ENCODE measurements around the gene DLGAP1.

DLGAP1 gene

GRCh38 chr18:4181086-4181485, 274.0 kb downstream of the DLGAP1 start:
- H3K9me3 Mint-ChIP-seq, result peaks cover 0 to 2% of the 10 kb centered on the region in 2 donors
- ATAC-seq (replicated peaks), result no peak
- DNase-seq, result no peak
- H3K4me1 Mint-ChIP-seq, result no peaks in the 10 kb centered on the region
- H3K27ac Mint-ChIP-seq, result no peak overlapping the region
- no peaks in the 10 kb centered on the region for H3K27me3 Mint-ChIP-seq
- H3K4me3 Mint-ChIP-seq, result no peak overlapping the region
- no peaks in the 10 kb centered on the region for H3K36me3 Mint-ChIP-seq

- DNase-seq (no peak), ATAC-seq (replicated peaks) (no peak)
- Mint-ChIP-seq H3K27ac (no peak overlapping the region), H3K27me3 (no peaks in the 10 kb centered on the region), H3K4me1 (no peaks in the 10 kb centered on the region), H3K4me3 (no peak overlapping the region), H3K36me3 (no peaks in the 10 kb centered on the region), H3K9me3 (no peaks in the 10 kb centered on the region)
These were observed 282.7 kb downstream of the DLGAP1 start for GRCh38 chr18:4172196-4173100.

- Mint-ChIP-seq H3K27ac (no peak overlapping the region), H3K36me3 (no peaks in the 10 kb centered on the region), H3K4me1 (no peaks in the 10 kb centered on the region), H3K4me3 (no peak overlapping the region), H3K27me3 (peaks cover 0 to 4% of the 10 kb centered on the region in 2 donors), H3K9me3 (peaks cover 0 to 4% of the 10 kb centered on the region in 2 donors)
- no peak for ATAC-seq (replicated peaks)
- DNase-seq, result no peak
These were observed 297.8 kb downstream of the DLGAP1 start for GRCh38 chr18:4157352-4157751.

GRCh38 chr18:4146797-4147196, 308.3 kb downstream of the DLGAP1 start:
- no peaks in the 10 kb centered on the region for H3K4me1 Mint-ChIP-seq
- DNase-seq (no peak), ATAC-seq (replicated peaks) (no peak)
- no peaks in the 10 kb centered on the region for H3K9me3 Mint-ChIP-seq
- H3K27me3 Mint-ChIP-seq, result no peaks in the 10 kb centered on the region
- H3K27ac Mint-ChIP-seq, result no peak overlapping the region
- no peak overlapping the region for H3K4me3 Mint-ChIP-seq
- H3K36me3 Mint-ChIP-seq, result no peaks in the 10 kb centered on the region

GRCh38 chr18:4144201-4144600, 310.9 kb downstream of the DLGAP1 start:
- H3K27me3 Mint-ChIP-seq, result no peaks in the 10 kb centered on the region
- H3K9me3 Mint-ChIP-seq, result peaks cover 0 to 2% of the 10 kb centered on the region in 2 donors

GRCh38 chr18:4143585-4143984, 311.5 kb downstream of the DLGAP1 start:
- Mint-ChIP-seq H3K27me3 (no peaks in the 10 kb centered on the region), H3K27ac (no peak overlapping the region), H3K4me3 (no peak overlapping the region), H3K4me1 (no peaks in the 10 kb centered on the region), H3K36me3 (no peaks in the 10 kb centered on the region), H3K9me3 (peaks cover 0 to 2% of the 10 kb centered on the region in 2 donors)
- DNase-seq (no peak), ATAC-seq (replicated peaks) (no peak)

More at GRCh38 chr18:4144201-4144600, 310.9 kb downstream of the DLGAP1 start:
- DNase-seq, result no peak
- Mint-ChIP-seq H3K27ac (no peak overlapping the region), H3K36me3 (no peaks in the 10 kb centered on the region), H3K4me3 (no peak overlapping the region), H3K4me1 (no peaks in the 10 kb centered on the region)
- ATAC-seq (replicated peaks), result no peak

- Mint-ChIP-seq H3K9me3 (peaks cover 0 to 2% of the 10 kb centered on the region in 2 donors), H3K36me3 (no peaks in the 10 kb centered on the region), H3K27me3 (no peaks in the 10 kb centered on the region), H3K4me1 (no peaks in the 10 kb centered on the region), H3K4me3 (no peak overlapping the region), H3K27ac (no peak overlapping the region)
- DNase-seq (no peak), ATAC-seq (replicated peaks) (no peak)
These were observed 312.2 kb downstream of the DLGAP1 start for GRCh38 chr18:4142876-4143275.

- DNase-seq (no peak), ATAC-seq (replicated peaks) (no peak)
- Mint-ChIP-seq H3K4me3 (no peak overlapping the region), H3K27ac (no peak overlapping the region), H3K4me1 (no peaks in the 10 kb centered on the region), H3K9me3 (peaks cover 0 to 5% of the 10 kb centered on the region in 2 donors), H3K27me3 (no peaks in the 10 kb centered on the region), H3K36me3 (no peaks in the 10 kb centered on the region)
These were observed 320.4 kb downstream of the DLGAP1 start for GRCh38 chr18:4134700-4135099.

- Mint-ChIP-seq H3K27ac (no peak overlapping the region), H3K9me3 (peaks cover 0 to 4% of the 10 kb centered on the region in 2 donors), H3K27me3 (no peaks in the 10 kb centered on the region), H3K4me3 (no peak overlapping the region), H3K36me3 (no peaks in the 10 kb centered on the region), H3K4me1 (no peaks in the 10 kb centered on the region)
- DNase-seq (no peak), ATAC-seq (replicated peaks) (no peak)
These were observed 324.1 kb downstream of the DLGAP1 start for GRCh38 chr18:4130734-4131719.

- Mint-ChIP-seq H3K27ac (no peak overlapping the region), H3K4me3 (no peak overlapping the region), H3K9me3 (no peaks in the 10 kb centered on the region), H3K36me3 (no peaks in the 10 kb centered on the region), H3K27me3 (no peaks in the 10 kb centered on the region), H3K4me1 (no peaks in the 10 kb centered on the region)
- ATAC-seq (replicated peaks), result no peak
- no peak for DNase-seq
These were observed 328.2 kb downstream of the DLGAP1 start for GRCh38 chr18:4126939-4127338.

- no peak overlapping the region for H3K27ac Mint-ChIP-seq
- ATAC-seq (replicated peaks) (no peak), DNase-seq (no peak)
- no peaks in the 10 kb centered on the region for H3K36me3 Mint-ChIP-seq
- no peaks in the 10 kb centered on the region for H3K9me3 Mint-ChIP-seq
- no peak overlapping the region for H3K4me3 Mint-ChIP-seq
- no peaks in the 10 kb centered on the region for H3K4me1 Mint-ChIP-seq
- H3K27me3 Mint-ChIP-seq, result peaks cover 4 to 8% of the 10 kb centered on the region in 2 donors
These were observed 329.4 kb downstream of the DLGAP1 start for GRCh38 chr18:4125627-4126230.

- H3K27me3 Mint-ChIP-seq, result peaks cover 7 to 9% of the 10 kb centered on the region in 2 donors
These were observed 329.9 kb downstream of the DLGAP1 start for GRCh38 chr18:4125224-4125623.

GRCh38 chr18:4119813-4120212, 335.3 kb downstream of the DLGAP1 start:
- H3K4me3 Mint-ChIP-seq, result no peak overlapping the region
- no peaks in the 10 kb centered on the region for H3K4me1 Mint-ChIP-seq
- no peak overlapping the region for H3K27ac Mint-ChIP-seq
- H3K27me3 Mint-ChIP-seq, result peaks cover 7 to 9% of the 10 kb centered on the region in 2 donors
- no peaks in the 10 kb centered on the region for H3K36me3 Mint-ChIP-seq
- no peaks in the 10 kb centered on the region for H3K9me3 Mint-ChIP-seq
- DNase-seq, result no peak
- ATAC-seq (replicated peaks), result no peak

More at GRCh38 chr18:4125224-4125623, 329.9 kb downstream of the DLGAP1 start:
- no peaks in the 10 kb centered on the region for H3K36me3 Mint-ChIP-seq
- H3K4me3 Mint-ChIP-seq, result no peak overlapping the region
- H3K9me3 Mint-ChIP-seq, result no peaks in the 10 kb centered on the region
- no peak overlapping the region for H3K27ac Mint-ChIP-seq
- H3K4me1 Mint-ChIP-seq, result no peaks in the 10 kb centered on the region
- DNase-seq, result no peak
- no peak for ATAC-seq (replicated peaks)

- peaks cover 0 to 3% of the 10 kb centered on the region in 2 donors for H3K9me3 Mint-ChIP-seq
- H3K4me3 Mint-ChIP-seq, result no peak overlapping the region
These were observed 335.9 kb downstream of the DLGAP1 start for GRCh38 chr18:4119127-4119648.

More at GRCh38 chr18:4119127-4119648, 335.9 kb downstream of the DLGAP1 start:
- H3K27me3 Mint-ChIP-seq, result peaks cover 7 to 9% of the 10 kb centered on the region in 2 donors
- H3K36me3 Mint-ChIP-seq, result no peaks in the 10 kb centered on the region
- H3K27ac Mint-ChIP-seq, result no peak overlapping the region
- ATAC-seq (replicated peaks) (no peak), DNase-seq (no peak)
- H3K4me1 Mint-ChIP-seq, result no peaks in the 10 kb centered on the region

All from stimulated activated naive B cell treated with anti-CD40 and anti-IgM and Interleukin-4, amounts not matched to agents 10 μg/mL and 1 μg/mL and 100 μg/mL, for 72 hours (primary cell).